Left cardiac atrium (tissue), 4 donors: ENCODE results near the gene CHMP4B. TPM values are rescaled to one million over a fixed set of nuclear protein-coding genes. Genes with fewer than 3 reads are reported as not detected.

Experiments
- ATAC-seq, 2 donors: fragments of 200-7000 bp; cut with Tn5 transposase; one replicate each; pipeline ENCODE4 v1.9.1; 2020; ENCODE audit warnings: mild to moderate bottlenecking in 2 of 2, moderate library complexity in 2 of 2
- DNase-seq: peaks from one replicate; pipeline ENCODE4 v3.0.0-alpha.2; 2020
- intact Hi-C, 2 donors: fragments of 100-400 bp; cut with DNase I; formaldehyde crosslinking; loops; one replicate each; pipeline versions ENCODE4 v1.14.1 to v1.15.1; 2022 to 2023
- long read RNA-seq: library from polyadenylated mRNA; unstranded; transcript quantifications from one replicate; pipeline ENCODE4 v2.0.0, GENCODE V29; 2021
- total RNA-seq, 2 donors: library from RNA; stranded (reverse); fragmentation: NEBNext Ultra II Directional; extraction: Animal tissue kit (Norgen Biotek cat#: 25700); gene quantifications; one replicate each; pipeline ENCODE4 v1.2.1, GENCODE V29; 2021
- donor health status: DM: no; HTN: yes; CAD: no.
- donor health status: DM: no; HTN: yes; CAD: no; lungs with severe emphysema.
- donor health status: DM: yes; HTN: yes; CAD: no.
- donor health status: Dilated cardiomyopathy.

Gene CHMP4B
- 10 to 100 TPM; 82.2 to 97.7 TPM for total RNA-seq
- long read RNA-seq, result 0 reads

GRCh38 chr20:33810885-33811775 is at the start of gene CHMP4B:
TSS of gene CHMP4B (plus strand) at chr20:33811348. CDS start at chr20:33811469, 121 bp downstream.
- intact Hi-C loops, result loop anchor here in 1 of 2 donors (1.0 to 10.0 kb wide), 2 partner anchors 66 to 182 kb away; partner anchors contain the start of gene RALY
- DNase-seq (peak; percentile 100), ATAC-seq (peak; percentile 98)

- ATAC-seq (no peak), DNase-seq (no peak)
- intact Hi-C loops, result no loop called here
Observed at GRCh38 chr20:33761698-33762250, 49.4 kb upstream of the CHMP4B start.

- no peak for DNase-seq
- intact Hi-C loops, result no loop called here
- no peak for ATAC-seq
Observed at GRCh38 chr20:33765099-33765498, 46.0 kb upstream of the CHMP4B start.

- intact Hi-C loops, result no loop called here
- DNase-seq (no peak), ATAC-seq (no peak)
Observed at GRCh38 chr20:33765592-33765991, 45.6 kb upstream of the CHMP4B start.

GRCh38 chr20:33766686-33767085 is 44.5 kb upstream of the CHMP4B start:
- intact Hi-C loops, result no loop called here
- no peak for ATAC-seq
- DNase-seq, result no peak

- DNase-seq (no peak), ATAC-seq (no peak)
- intact Hi-C loops, result no loop called here
Observed at GRCh38 chr20:33767777-33768138, 43.4 kb upstream of the CHMP4B start.

GRCh38 chr20:33769043-33769442 is 42.1 kb upstream of the CHMP4B start:
- intact Hi-C loops, result no loop called here
- no peak for DNase-seq
- ATAC-seq, result no peak

GRCh38 chr20:33770005-33770404 is 41.1 kb upstream of the CHMP4B start:
- peak in 1 of 2 donors; percentile 24 for ATAC-seq
- intact Hi-C loops, result no loop called here
- DNase-seq, result no peak

- no peak for DNase-seq
- ATAC-seq, result no peak
- intact Hi-C loops, result no loop called here
Observed at GRCh38 chr20:33771938-33772337, 39.2 kb upstream of the CHMP4B start.

GRCh38 chr20:33772439-33772838 is 38.7 kb upstream of the CHMP4B start:
- DNase-seq (no peak), ATAC-seq (no peak)
- intact Hi-C loops, result no loop called here

- DNase-seq (no peak), ATAC-seq (no peak)
- intact Hi-C loops, result no loop called here
Observed at GRCh38 chr20:33773412-33774089, 37.6 kb upstream of the CHMP4B start.

GRCh38 chr20:33777816-33778215 is 33.3 kb upstream of the CHMP4B start:
- intact Hi-C loops, result no loop called here
- ATAC-seq (no peak), DNase-seq (no peak)

- no peak for DNase-seq
- intact Hi-C loops, result loop anchor here in 1 of 2 donors (10.0 kb wide), 1 partner anchor 284 kb away; no protein-coding TSS in a partner anchor
- no peak for ATAC-seq
Observed at GRCh38 chr20:33781133-33781532, 30.0 kb upstream of the CHMP4B start.

- no peak for DNase-seq
- intact Hi-C loops, result loop anchor here in 1 of 2 donors (10.0 kb wide), 1 partner anchor 283 kb away; no protein-coding TSS in a partner anchor
- ATAC-seq, result no peak
Observed at GRCh38 chr20:33781945-33782344, 29.2 kb upstream of the CHMP4B start.

GRCh38 chr20:33783256-33783655 is 27.9 kb upstream of the CHMP4B start:
- no peak for DNase-seq
- no peak for ATAC-seq
- intact Hi-C loops, result loop anchor here in 1 of 2 donors (10.0 kb wide), 1 partner anchor 282 kb away; no protein-coding TSS in a partner anchor

GRCh38 chr20:33783818-33784217 is 27.3 kb upstream of the CHMP4B start:
- ATAC-seq (no peak), DNase-seq (no peak)
- intact Hi-C loops, result loop anchor here in 1 of 2 donors (10.0 kb wide), 1 partner anchor 281 kb away; no protein-coding TSS in a partner anchor

- intact Hi-C loops, result loop anchor here in 1 of 2 donors (10.0 kb wide), 1 partner anchor 281 kb away; no protein-coding TSS in a partner anchor
- ATAC-seq (no peak), DNase-seq (no peak)
Observed at GRCh38 chr20:33784225-33784624, 26.9 kb upstream of the CHMP4B start.

GRCh38 chr20:33785503-33785902 is 25.6 kb upstream of the CHMP4B start:
- DNase-seq, result no peak
- intact Hi-C loops, result loop anchor here in 1 of 2 donors (10.0 kb wide), 1 partner anchor 279 kb away; no protein-coding TSS in a partner anchor
- ATAC-seq, result no peak

GRCh38 chr20:33787253-33787891 is 23.8 kb upstream of the CHMP4B start:
- DNase-seq, result no peak
- intact Hi-C loops, result loop anchor here in 1 of 2 donors (10.0 kb wide), 1 partner anchor 277 kb away; no protein-coding TSS in a partner anchor
- no peak for ATAC-seq
